K562 (cell line): Measurements from ENCODE around the gene SPHK2. TPM values are rescaled to one million over a fixed set of nuclear protein-coding genes. Genes with fewer than 3 reads are reported as not detected.

ENCODE experiments used
- ATAC-seq: fragments of 200-7000 bp; cut with Tn5 transposase; 3 replicates; pipeline ENCODE4 v1.9.1; 2020; ENCODE audit warnings: moderate library complexity
- BruUV-seq: library from RNA; stranded (reverse); fragments of 400-500 nt; replicated peaks from 2 replicates; lab custom pipeline; 2021; lab: Mats Ljungman, UMichigan
- CTCF ChIA-PET: fragments of 300-600 bp; formaldehyde crosslinking; extraction: SDS; loops from one replicate; lab custom pipeline; 2021; ENCODE audit warnings: low intra/inter-chr PET ratio; lab: Yijun Ruan, JAX
- POLR2A ChIA-PET: fragments of 300-600, 350-650 bp; sonication (Branson Sonifier 250); formaldehyde crosslinking; extraction: SDS; loops from one replicate; lab custom pipeline; 2021; ENCODE audit warnings: antibody characterized with exemption, inconsistent platforms; lab: Yijun Ruan, JAX
- DNase-seq, 4 experiments: peaks; one replicate each; pipeline versions ENCODE4 v3.0.0 to v3.0.0-alpha.2; 2011 to 2018; ENCODE audit warnings: low spot score in 3 of 4, mixed read lengths in 3 of 4; ENCODE audit errors: extremely low read depth in 1 of 4
- FAIRE-seq: peaks from 2 replicates; lab custom pipeline; 2011; peaks lifted over from hg19 to GRCh38; lab: Jason Lieb, UNC
- H2AFZ ChIP-seq: 2 replicates; pipeline ENCODE4 v1.6.0; 2011; ENCODE audit warnings: low read depth, low read length, control low read depth, inconsistent platforms
- H3K27ac ChIP-seq: fragments of 200-600 bp; 3 replicates; pipeline ENCODE4 v1.8.0; 2011; ENCODE audit warnings: low read depth, mild to moderate bottlenecking, control low read depth, inconsistent platforms, low read length, moderate library complexity, mixed read lengths; ENCODE audit errors: extremely low read depth
- H3K27me3 ChIP-seq, 2 experiments: fragments of 300-600 bp in 1 of 2; 2 replicates in 1 of 2; 3 replicates in 1 of 2; pipeline versions ENCODE4 v1.6.0 to v1.8.0; 2011; ENCODE audit warnings: inconsistent platforms in 2 of 2, low read length in 2 of 2, mild to moderate bottlenecking in 1 of 2, mixed read lengths in 1 of 2, moderate library complexity in 1 of 2; ENCODE audit not compliant: control insufficient read depth in 2 of 2, insufficient read depth in 2 of 2
- H3K36me3 ChIP-seq: fragments of 300-600 bp; 3 replicates; pipeline ENCODE4 v1.8.0; 2011; ENCODE audit warnings: mild to moderate bottlenecking, low read length, inconsistent platforms; ENCODE audit not compliant: control insufficient read depth, insufficient read depth
- H3K4me1 ChIP-seq, 2 experiments: fragments of 200-600 bp in 1 of 2; replicated peaks in 1 of 2; 2 replicates in 1 of 2; 3 replicates in 1 of 2; pipeline versions ENCODE4 v1.5.1 to v1.8.0; 2011; ENCODE audit warnings: inconsistent platforms in 2 of 2, low read length in 2 of 2, mild to moderate bottlenecking in 1 of 2, mixed read lengths in 1 of 2, moderate library complexity in 1 of 2; ENCODE audit not compliant: control insufficient read depth in 2 of 2, insufficient read depth in 2 of 2
- H3K4me2 ChIP-seq: 2 replicates; pipeline ENCODE4 v1.6.1; 2011; ENCODE audit warnings: low read length, control low read depth, inconsistent platforms, mixed read lengths; ENCODE audit not compliant: insufficient read depth
- H3K4me3 ChIP-seq: fragments of 200-600 bp; sonication (generic), shearing (Covaris generic); 2 replicates; pipeline ENCODE4 v1.5.1; 2016; ENCODE audit warnings: control low read depth, inconsistent platforms
- H3K79me2 ChIP-seq: fragments of 200-600 bp; 3 replicates; pipeline ENCODE4 v1.8.0; 2011; ENCODE audit warnings: low read length, inconsistent platforms; ENCODE audit not compliant: control insufficient read depth, insufficient read depth
- H3K9ac ChIP-seq, 2 experiments: 2 replicates each; pipeline versions ENCODE4 v1.6.0 to v1.6.1; 2011; ENCODE audit warnings: low read depth in 2 of 2, low read length in 2 of 2, control low read depth in 1 of 2, inconsistent platforms in 1 of 2, mild to moderate bottlenecking in 1 of 2, mixed read lengths in 1 of 2; ENCODE audit not compliant: insufficient read depth in 1 of 2
- H3K9me1 ChIP-seq: one replicate; pipeline ENCODE4 v1.6.0; 2011; ENCODE audit warnings: inconsistent platforms, mild to moderate bottlenecking, low read length, moderate library complexity; ENCODE audit not compliant: control insufficient read depth, insufficient read depth
- H3K9me3 ChIP-seq: replicated peaks from 2 replicates; pipeline ENCODE4 v1.5.1; 2011; ENCODE audit warnings: low read depth, low read length, inconsistent platforms; ENCODE audit not compliant: control insufficient read depth, insufficient read depth
- H4K20me1 ChIP-seq: replicated peaks from 2 replicates; pipeline ENCODE4 v1.6.1; 2011; ENCODE audit warnings: low read length, inconsistent platforms, mixed read lengths; ENCODE audit not compliant: control insufficient read depth, insufficient read depth
- FIP1L1 ChIP-seq: fragments of 200-400 bp; formaldehyde crosslinking; IDR thresholded peaks from 2 replicates; pipeline ENCODE4 v1.6.1; 2018; ENCODE audit warnings: mild to moderate bottlenecking, low read depth, low read length; ENCODE audit not compliant: poor library complexity, severe bottlenecking
- GATA2 ChIP-seq: sonication (generic); formaldehyde crosslinking; IDR thresholded peaks from 2 replicates; pipeline ENCODE4 v1.4.0; 2020; ENCODE audit warnings: mild to moderate bottlenecking, missing genetic modification reagents
- HNRNPL ChIP-seq: fragments of 200-400 bp; formaldehyde crosslinking; IDR thresholded peaks from 2 replicates; pipeline ENCODE4 v1.6.1; 2017; ENCODE audit warnings: low read depth, mild to moderate bottlenecking, low read length
- IRF2 ChIP-seq: sonication (generic); formaldehyde crosslinking; IDR thresholded peaks from 2 replicates; pipeline ENCODE4 v1.8.1; 2022; ENCODE audit warnings: mild to moderate bottlenecking, missing genetic modification reagents
- MLLT1 ChIP-seq, 2 experiments: fragments of 450-650 bp; IDR thresholded peaks; 2 replicates each; pipeline ENCODE4 v1.6.1; 2016
- MTA2 ChIP-seq: fragments of 450-650 bp; IDR thresholded peaks from 2 replicates; pipeline ENCODE4 v1.6.1; 2016; ENCODE audit warnings: low read depth
- POLR2A ChIP-seq: fragments of 450-650 bp; conservative IDR thresholded peaks from 2 replicates; pipeline ENCODE4 v1.6.1; 2016
- POLR2B ChIP-seq: fragments of 450-650 bp; IDR thresholded peaks from 2 replicates; pipeline ENCODE4 v1.6.1; 2018; ENCODE audit warnings: low read depth; ENCODE audit not compliant: partially characterized antibody
- POLR2G ChIP-seq: fragments of 200-400 bp; formaldehyde crosslinking; IDR thresholded peaks from 2 replicates; pipeline ENCODE4 v1.6.1; 2017; ENCODE audit warnings: low read depth, mild to moderate bottlenecking, antibody characterized with exemption, low read length, moderate library complexity
- SMARCE1 ChIP-seq: fragments of 450-650 bp; IDR thresholded peaks from 2 replicates; pipeline ENCODE4 v1.7.1; 2016; ENCODE audit warnings: mild to moderate bottlenecking
- SP1 ChIP-seq: sonication (generic); formaldehyde crosslinking; IDR thresholded peaks from 2 replicates; pipeline ENCODE4 v1.8.1; 2022; ENCODE audit warnings: mild to moderate bottlenecking, missing genetic modification reagents
- SRF ChIP-seq, 2 experiments: fragments of 250-450, 450-650 bp in 1 of 2; sonication (Bioruptor Pico) in 1 of 2; sonication (generic) in 1 of 2; formaldehyde crosslinking; IDR thresholded peaks; 2 replicates each; pipeline versions ENCODE4 v1.5.0 to v1.5.1; 2020 to 2022; ENCODE audit warnings: mild to moderate bottlenecking in 1 of 2, missing genetic modification reagents in 1 of 2
- XRCC3 ChIP-seq: fragments of 450-650 bp; IDR thresholded peaks from 2 replicates; pipeline ENCODE4 v1.6.1; 2017; ENCODE audit warnings: mild to moderate bottlenecking, moderate library complexity
- ZFX ChIP-seq: sonication (generic); formaldehyde crosslinking; IDR thresholded peaks from 2 replicates; pipeline ENCODE4 v1.8.0; 2022; ENCODE audit warnings: mild to moderate bottlenecking, missing genetic modification reagents, moderate library complexity
- ZKSCAN8 ChIP-seq: fragments of 200-800 bp; sonication (Bioruptor generic); IDR thresholded peaks from 2 replicates; pipeline ENCODE4 v1.6.1; 2016; ENCODE audit warnings: missing genetic modification characterization, missing compliant biosample characterization
- WGBS: fragments of 100-300 bp; shearing (Covaris generic); methylation state at CpG from one replicate; pipeline ENCODE4 v1.1.6; 2016; ENCODE audit warnings: low coverage, mixed read lengths; ENCODE audit not compliant: insufficient coverage; ENCODE audit errors: missing lambda C conversion rate; 5-methylcytosine and 5-hydroxymethylcytosine counted together
- in situ Hi-C: fragments of 300-500 bp; cut with MboI; formaldehyde crosslinking; loops from 4 replicates; pipeline ENCODE4 v1.15.0; 2018; ENCODE audit warnings: inconsistent platforms, mixed read lengths
- intact Hi-C: fragments of 100-400 bp; cut with micrococcal nuclease; formaldehyde crosslinking; loops from 2 replicates; pipeline ENCODE4 v1.14.2; 2022
- polyA plus RNA-seq, 8 experiments: library from polyadenylated mRNA; depleted of rRNA in 4 of 8; stranded (reverse) in 5 of 8; unstranded in 3 of 8; fragments of >200 nt; fragmentation: Nextera tagmentation in 2 of 8; fragmentation: Illumina TruSeq in 1 of 8; extraction: Ambion mirVana in 2 of 8; extraction: Trizol in 1 of 8; gene quantifications; 2 replicates each; pipeline versions ENCODE4 v1.2.1 to v1.2.3, GENCODE V29; 2011 to 2014; ENCODE audit warnings: inconsistent platforms in 1 of 8, missing spikeins in 1 of 8
- total RNA-seq, 7 experiments: library from RNA; depleted of rRNA in 6 of 7; stranded (reverse); fragments of >200 nt in 6 of 7; fragmentation: Illumina TruSeq in 2 of 7; extraction: Trizol in 2 of 7; gene quantifications; 2 replicates each; pipeline versions ENCODE4 v1.2.1 to v1.2.3, GENCODE V29; 2011 to 2021; ENCODE audit warnings: low replicate concordance in 1 of 7
- TF ChIP-seq, protein P1 (sequence below), 2 experiments: IDR thresholded peaks in 1 of 2; conservative IDR thresholded peaks in 1 of 2; 2 replicates each; pipeline ENCODE4 v1.6.1; 2016; ENCODE audit warnings: low read depth in 2 of 2, mild to moderate bottlenecking in 1 of 2, missing compliant biosample characterization in 1 of 2, missing genetic modification characterization in 1 of 2, moderate library complexity in 1 of 2
- TF ChIP-seq, protein P2 (sequence below): fragments of 450-650 bp; formaldehyde crosslinking; IDR thresholded peaks from 2 replicates; pipeline ENCODE4 v1.4.0; 2020; ENCODE audit warnings: mild to moderate bottlenecking, moderate library complexity

SPHK2 gene
- total and polyA plus RNA-seq, 9 of the 15 experiments (the other 6 are each of a cell fraction or from before 2014, with no cell fraction given): 0.10 to 15.2 (median 2.9) TPM

DNA sequence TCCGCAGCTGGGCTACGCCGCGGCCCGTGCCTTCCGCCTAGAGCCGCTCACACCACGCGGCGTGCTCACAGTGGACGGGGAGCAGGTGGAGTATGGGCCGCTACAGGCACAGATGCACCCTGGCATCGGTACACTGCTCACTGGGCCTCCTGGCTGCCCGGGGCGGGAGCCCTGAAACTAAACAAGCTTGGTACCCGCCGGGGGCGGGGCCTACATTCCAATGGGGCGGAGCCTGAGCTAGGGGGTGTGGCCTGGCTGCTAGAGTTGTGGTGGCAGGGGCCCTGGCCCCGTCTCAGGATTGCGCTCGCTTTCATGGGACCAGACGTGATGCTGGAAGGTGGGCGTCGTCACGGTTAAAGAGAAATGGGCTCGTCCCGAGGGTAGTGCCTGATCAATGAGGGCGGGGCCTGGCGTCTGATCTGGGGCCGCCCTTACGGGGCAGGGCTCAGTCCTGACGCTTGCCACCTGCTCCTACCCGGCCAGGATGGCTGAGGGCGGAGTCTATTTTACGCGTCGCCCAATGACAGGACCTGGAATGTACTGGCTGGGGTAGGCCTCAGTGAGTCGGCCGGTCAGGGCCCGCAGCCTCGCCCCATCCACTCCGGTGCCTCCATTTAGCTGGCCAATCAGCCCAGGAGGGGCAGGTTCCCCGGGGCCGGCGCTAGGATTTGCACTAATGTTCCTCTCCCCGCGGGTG is 10.4 kb downstream of the SPHK2 start:
- peak; percentile 55 for ATAC-seq
- no peak for FAIRE-seq
- H4K20me1 ChIP-seq: no peaks in the 10 kb centered on the region
- ChIA-PET CTCF (no interaction called here), POLR2A (interaction anchor here (0.6 to 1.5 kb wide), 4 partner anchors 10 to 364 kb away, joined by 3 to 15 read pairs (median 4); partner anchors contain the start of genes RPL18, RUVBL2 and SPHK2)
- no peak overlapping the region for H3K4me3 ChIP-seq
- in situ Hi-C loops: no loop called here
- H3K4me1 ChIP-seq: peaks cover 28 to 77% of the 10 kb centered on the region in 2 experiments
- H3K79me2 ChIP-seq: no peaks in the 10 kb centered on the region
- peak in 3 of 4 experiments; percentile 48 to 59 (median 54) for DNase-seq
- H3K27me3 ChIP-seq: no peaks in the 10 kb centered on the region
- intact Hi-C loops: no loop called here
- peaks cover 4% of the 10 kb centered on the region for H3K9me1 ChIP-seq
- H2AFZ ChIP-seq: no peak overlapping the region
- no TSS peak for BruUV-seq
- no peak overlapping the region for H3K4me2 ChIP-seq
- H3K27ac ChIP-seq: no peak overlapping the region
- H3K9ac ChIP-seq: peak overlapping the region in 1 of 2 experiments; percentile 62; a peak in 2 of 4 replicates
- WGBS: 57% methylated on average over 48 of the region's 48 CpGs
- H3K9me3 ChIP-seq: no peaks in the 10 kb centered on the region
- H3K36me3 ChIP-seq: peaks cover 5% of the 10 kb centered on the region; the same call in 1 of the 3 replicates
- TF ChIP-seq SRF (CRISPR knock-in tag; IDR thresholded peaks at IDR 0.05) (no peak), HNRNPL (0 out of 2 replicates have a peak, but pooled peaks have one; percentile 39), ZKSCAN8 (CRISPR knock-in tag) (no peak), MLLT1 (IDR thresholded peaks at IDR 0.05) (no peak), SP1 (CRISPR knock-in tag) (0 out of 2 replicates have a peak, but pooled peaks have one; percentile 27), GATA2 (no peak), SMARCE1 (no peak), MTA2 (no peak), ZFX (CRISPR knock-in tag) (0 out of 2 replicates have a peak, but pooled peaks have one; percentile 20), POLR2B (peak; percentile 14), XRCC3 (no peak), IRF2 (CRISPR knock-in tag) (no peak), POLR2G (peak; percentile 64), FIP1L1 (peak; percentile 50), POLR2A (peak; percentile 30; the same call in 1 of the 2 replicates)
- TF ChIP-seq, protein P1, sequence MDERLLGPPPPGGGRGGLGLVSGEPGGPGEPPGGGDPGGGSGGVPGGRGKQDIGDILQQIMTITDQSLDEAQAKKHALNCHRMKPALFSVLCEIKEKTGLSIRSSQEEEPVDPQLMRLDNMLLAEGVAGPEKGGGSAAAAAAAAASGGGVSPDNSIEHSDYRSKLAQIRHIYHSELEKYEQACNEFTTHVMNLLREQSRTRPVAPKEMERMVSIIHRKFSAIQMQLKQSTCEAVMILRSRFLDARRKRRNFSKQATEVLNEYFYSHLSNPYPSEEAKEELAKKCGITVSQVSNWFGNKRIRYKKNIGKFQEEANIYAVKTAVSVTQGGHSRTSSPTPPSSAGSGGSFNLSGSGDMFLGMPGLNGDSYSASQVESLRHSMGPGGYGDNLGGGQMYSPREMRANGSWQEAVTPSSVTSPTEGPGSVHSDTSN (CRISPR knock-in tag; IDR thresholded peaks at IDR 0.05; ENCODE audit: low read depth): no peak
- TF ChIP-seq, protein P1 (tag; conservative IDR thresholded peaks at IDR 0.05; ENCODE audit: low read depth): no peak
- TF ChIP-seq, protein P2, sequence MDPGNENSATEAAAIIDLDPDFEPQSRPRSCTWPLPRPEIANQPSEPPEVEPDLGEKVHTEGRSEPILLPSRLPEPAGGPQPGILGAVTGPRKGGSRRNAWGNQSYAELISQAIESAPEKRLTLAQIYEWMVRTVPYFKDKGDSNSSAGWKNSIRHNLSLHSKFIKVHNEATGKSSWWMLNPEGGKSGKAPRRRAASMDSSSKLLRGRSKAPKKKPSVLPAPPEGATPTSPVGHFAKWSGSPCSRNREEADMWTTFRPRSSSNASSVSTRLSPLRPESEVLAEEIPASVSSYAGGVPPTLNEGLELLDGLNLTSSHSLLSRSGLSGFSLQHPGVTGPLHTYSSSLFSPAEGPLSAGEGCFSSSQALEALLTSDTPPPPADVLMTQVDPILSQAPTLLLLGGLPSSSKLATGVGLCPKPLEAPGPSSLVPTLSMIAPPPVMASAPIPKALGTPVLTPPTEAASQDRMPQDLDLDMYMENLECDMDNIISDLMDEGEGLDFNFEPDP (CRISPR knock-in tag): no peak
